A673 (cell line): ENCODE results near the gene LRRC23. TPM values are rescaled to one million over a fixed set of nuclear protein-coding genes. Genes with fewer than 3 reads are reported as not detected.

Experiments
- microRNA-seq: library from miRNA; unstranded; fragments of <30 nt; microRNA quantifications from one replicate; pipeline ENCODE4 v1.2.0, GENCODE V29; 2021
- total RNA-seq: library from RNA; stranded (reverse); gene quantifications from 2 replicates; pipeline ENCODE4 v1.2.3, GENCODE V29; 2021

Gene LRRC23
- total RNA-seq, 1 experiment from 2014 or later: 7.7 TPM

Small RNAs within 50 kb of the gene (microRNA-seq; reads per million reads assigned to microRNA genes)
- gene MIR141 (132 reads per million, percentile 67 among the genes with 10 or more reads in this experiment), gene MIR200C (2,245 reads per million, percentile 88 among the genes with 10 or more reads in this experiment)

Other genes with a start within 250 kb of the LRRC23 start
- 21.4 and 25.5 TPM in 2 replicates for gene ING4, start 241.7 kb upstream of the LRRC23 start, total RNA-seq
- gene ZNF384, start 215.4 kb upstream of the LRRC23 start, total RNA-seq: 88.8 and 92.5 TPM in 2 replicates
- gene PIANP, start 204.0 kb upstream of the LRRC23 start, total RNA-seq: 0.80 and 1.7 TPM in 2 replicates
- 67.2 and 67.7 TPM in 2 replicates for gene COPS7A, start 180.8 kb upstream of the LRRC23 start, total RNA-seq
- 242 and 254 TPM in 2 replicates for gene MLF2, start 151.7 kb upstream of the LRRC23 start, total RNA-seq
- gene PTMS, start 138.5 kb upstream of the LRRC23 start, total RNA-seq: 600 and 620 TPM in 2 replicates
- 4.1 and 5.5 TPM in 2 replicates for gene LAG3, start 132.3 kb upstream of the LRRC23 start, total RNA-seq
- gene CD4, start 115.3 kb upstream of the LRRC23 start, total RNA-seq: not detected in 2 replicates
- gene GPR162, start 83.0 kb upstream of the LRRC23 start, total RNA-seq: 18.3 and 23.2 TPM in 2 replicates
- 45.3 and 45.6 TPM in 2 replicates for gene P3H3, start 76.4 kb upstream of the LRRC23 start, total RNA-seq
- gene GNB3, start 63.9 kb upstream of the LRRC23 start, total RNA-seq: 20.7 and 21.8 TPM in 2 replicates
- gene CDCA3, start 53.5 kb upstream of the LRRC23 start, total RNA-seq: 98.0 and 107 TPM in 2 replicates
- 209 and 224 TPM in 2 replicates for gene USP5, start 52.7 kb upstream of the LRRC23 start, total RNA-seq
- gene TPI1, start 37.3 kb upstream of the LRRC23 start, total RNA-seq: 1,240 and 1,277 TPM in 2 replicates
- 8.1 and 10.8 TPM in 2 replicates for gene SPSB2, start 31.5 kb upstream of the LRRC23 start, total RNA-seq
- gene ENO2, start 9.8 kb downstream of the LRRC23 start, total RNA-seq: 138 and 155 TPM in 2 replicates
- gene ATN1, start 23.1 kb downstream of the LRRC23 start, total RNA-seq: 139 and 144 TPM in 2 replicates
- not detected in 2 replicates for gene RNU7-1, start 39.0 kb downstream of the LRRC23 start, total RNA-seq
- 226 and 260 TPM in 2 replicates for gene C12orf57, start 39.2 kb downstream of the LRRC23 start, total RNA-seq
- gene PTPN6, start 46.5 kb downstream of the LRRC23 start, total RNA-seq: 2.3 and 3.3 TPM in 2 replicates
- 340 and 351 TPM in 2 replicates for gene PHB2, start 65.8 kb downstream of the LRRC23 start, total RNA-seq
- 83.0 and 92.3 TPM in 2 replicates for gene EMG1, start 66.1 kb downstream of the LRRC23 start, total RNA-seq
- 56.6 and 60.2 TPM in 2 replicates for gene LPCAT3, start 113.7 kb downstream of the LRRC23 start, total RNA-seq
- gene C1S, start 155.9 kb downstream of the LRRC23 start, total RNA-seq: 1.9 and 3.1 TPM in 2 replicates
- 10.9 and 15.0 TPM in 2 replicates for gene C1R, start 187.6 kb downstream of the LRRC23 start, total RNA-seq
- 2.4 and 4.0 TPM in 2 replicates for gene C1RL, start 204.4 kb downstream of the LRRC23 start, total RNA-seq
- gene RBP5, start 224.1 kb downstream of the LRRC23 start, total RNA-seq: not detected in 2 replicates
- 10.7 and 12.1 TPM in 2 replicates for gene CLSTN3, start 225.5 kb downstream of the LRRC23 start, total RNA-seq